ENCODE results near the gene FAM98C. TPM values are rescaled to one million over a fixed set of nuclear protein-coding genes. Genes with fewer than 3 reads are reported as not detected.
"Not testable (repeated sequence)": the region's sequence is repeated elsewhere in the genome, so short reads cannot be mapped to it uniquely, and the experiment has no call there.

FAM98C gene
- total RNA-seq, 1 experiment from 2014 or later = 8.7 TPM

- DNase-seq (ENCODE audit: low read depth) = no peak
Measured at GRCh38 chr19:38425810-38426466, 23.0 kb downstream of the FAM98C start, which contains the start of gene RASGRP4. TSS of gene RASGRP4 (minus strand) at chr19:38426219. CDS start at chr19:38426091, 128 bp downstream.

GRCh38 chr19:38427035-38427677 lies 24.3 kb downstream of the FAM98C start:
- not testable (repeated sequence) for DNase-seq (ENCODE audit: low read depth)

GRCh38 chr19:38429055-38429810 lies 26.3 kb downstream of the FAM98C start:
- peak; percentile 44 for DNase-seq (ENCODE audit: low read depth)

- no peak for DNase-seq (ENCODE audit: low read depth)
Measured at GRCh38 chr19:38429811-38430156, 26.9 kb downstream of the FAM98C start.

- DNase-seq (ENCODE audit: low read depth) = no peak
Measured at GRCh38 chr19:38430931-38431330, 28.0 kb downstream of the FAM98C start.

- DNase-seq (ENCODE audit: low read depth) = peak; percentile 34
Measured at GRCh38 chr19:38433268-38433733, 30.4 kb downstream of the FAM98C start, which contains the start of gene RYR1. TSS of gene RYR1 (plus strand) at chr19:38433691. CDS start at chr19:38433830, 139 bp downstream.

- no peak for DNase-seq (ENCODE audit: low read depth)
Measured at GRCh38 chr19:38434549-38435051, 31.7 kb downstream of the FAM98C start.

GRCh38 chr19:38437295-38437694 lies 34.4 kb downstream of the FAM98C start:
- no peak for DNase-seq (ENCODE audit: low read depth)

GRCh38 chr19:38437917-38438316 lies 35.0 kb downstream of the FAM98C start:
- DNase-seq (ENCODE audit: low read depth) = no peak

GRCh38 chr19:38440592-38440991 lies 37.7 kb downstream of the FAM98C start:
- DNase-seq (ENCODE audit: low read depth) = no peak

- DNase-seq (ENCODE audit: low read depth) = no peak
Measured at GRCh38 chr19:38441657-38442348, 38.9 kb downstream of the FAM98C start.

GRCh38 chr19:38442736-38443135 lies 39.8 kb downstream of the FAM98C start:
- DNase-seq (ENCODE audit: low read depth) = no peak

GRCh38 chr19:38443458-38443999 lies 40.6 kb downstream of the FAM98C start:
- DNase-seq (ENCODE audit: low read depth) = no peak

- no peak for DNase-seq (ENCODE audit: low read depth)
Measured at GRCh38 chr19:38444026-38444425, 41.1 kb downstream of the FAM98C start.

- no peak for DNase-seq (ENCODE audit: low read depth)
Measured at GRCh38 chr19:38445362-38445761, 42.5 kb downstream of the FAM98C start.

- DNase-seq (ENCODE audit: low read depth) = no peak
Measured at GRCh38 chr19:38448225-38448624, 45.3 kb downstream of the FAM98C start.

- DNase-seq (ENCODE audit: low read depth) = no peak
Measured at GRCh38 chr19:38449518-38449917, 46.6 kb downstream of the FAM98C start.

GRCh38 chr19:38451036-38451435 lies 48.1 kb downstream of the FAM98C start:
- no peak for DNase-seq (ENCODE audit: low read depth)

- DNase-seq (ENCODE audit: low read depth) = no peak
Measured at GRCh38 chr19:38451629-38452028, 48.7 kb downstream of the FAM98C start.

GRCh38 chr19:38452430-38453366 lies 49.8 kb downstream of the FAM98C start:
- DNase-seq (ENCODE audit: low read depth) = no peak

Measured in RPMI7951 (cell line).